AG04449 (cell line): Measurements from ENCODE around the gene PPP1R36.

ENCODE experiments used
- CTCF ChIA-PET: fragments of 350-600 bp; formaldehyde crosslinking; extraction: SDS; loops from one replicate; lab custom pipeline; 2021; ENCODE audit warnings: antibody characterized with exemption; lab: Yijun Ruan, JAX
- POLR2A ChIA-PET: fragments of 400-600, 350-600 bp; formaldehyde crosslinking; extraction: SDS; loops from one replicate; lab custom pipeline; 2020; ENCODE audit warnings: antibody characterized with exemption, inconsistent platforms; lab: Yijun Ruan, JAX
- DNase-seq: peaks from one replicate; pipeline ENCODE4 v3.0.0-alpha.2; 2010; ENCODE audit warnings: low read depth, low spot score
- H3K4me3 ChIP-seq: 2 replicates; pipeline ENCODE4 v1.5.1; 2011; ENCODE audit warnings: low read depth, mild to moderate bottlenecking, control low read depth, low read length
- TF ChIP-seq, protein P1 (sequence below): IDR thresholded peaks from one replicate; pipeline ENCODE4 v1.5.1; 2011; ENCODE audit warnings: mild to moderate bottlenecking, moderate library complexity, low read length, control low read depth, inconsistent platforms; ENCODE audit not compliant: insufficient read depth; ENCODE audit errors: missing control alignments

PPP1R36 gene

DNA sequence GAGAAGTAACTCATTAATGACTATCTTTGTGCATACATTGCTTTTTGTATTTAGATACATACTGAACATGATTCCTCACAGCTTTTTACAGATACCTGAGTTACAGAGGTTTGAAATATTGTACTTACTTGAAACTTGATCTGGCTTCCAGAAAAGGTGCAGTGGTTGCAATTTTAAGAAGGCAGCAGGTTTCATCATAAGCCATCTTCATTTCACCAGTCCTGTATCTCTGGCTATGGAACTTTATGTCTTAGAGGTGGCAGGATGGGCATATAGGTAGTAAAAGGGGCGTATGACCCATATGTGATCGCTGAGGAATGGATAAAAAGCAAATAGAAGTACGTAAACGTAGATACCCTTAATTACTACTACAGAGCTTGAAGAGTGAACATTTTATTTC is 31.5 kb upstream of the PPP1R36 start:
- DNase-seq = no peak
- CTCF ChIA-PET = interaction anchor here (8.3 kb wide), 1 partner anchor 7 kb away, joined by 83 read pairs; no protein-coding TSS in a partner anchor
- TF ChIP-seq, protein P1, sequence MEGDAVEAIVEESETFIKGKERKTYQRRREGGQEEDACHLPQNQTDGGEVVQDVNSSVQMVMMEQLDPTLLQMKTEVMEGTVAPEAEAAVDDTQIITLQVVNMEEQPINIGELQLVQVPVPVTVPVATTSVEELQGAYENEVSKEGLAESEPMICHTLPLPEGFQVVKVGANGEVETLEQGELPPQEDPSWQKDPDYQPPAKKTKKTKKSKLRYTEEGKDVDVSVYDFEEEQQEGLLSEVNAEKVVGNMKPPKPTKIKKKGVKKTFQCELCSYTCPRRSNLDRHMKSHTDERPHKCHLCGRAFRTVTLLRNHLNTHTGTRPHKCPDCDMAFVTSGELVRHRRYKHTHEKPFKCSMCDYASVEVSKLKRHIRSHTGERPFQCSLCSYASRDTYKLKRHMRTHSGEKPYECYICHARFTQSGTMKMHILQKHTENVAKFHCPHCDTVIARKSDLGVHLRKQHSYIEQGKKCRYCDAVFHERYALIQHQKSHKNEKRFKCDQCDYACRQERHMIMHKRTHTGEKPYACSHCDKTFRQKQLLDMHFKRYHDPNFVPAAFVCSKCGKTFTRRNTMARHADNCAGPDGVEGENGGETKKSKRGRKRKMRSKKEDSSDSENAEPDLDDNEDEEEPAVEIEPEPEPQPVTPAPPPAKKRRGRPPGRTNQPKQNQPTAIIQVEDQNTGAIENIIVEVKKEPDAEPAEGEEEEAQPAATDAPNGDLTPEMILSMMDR = no peak
- H3K4me3 ChIP-seq = no peak overlapping the region
- POLR2A ChIA-PET = interaction anchor here (1.1 to 1.2 kb wide), 2 partner anchors 13 to 22 kb away, joined by 3 to 6 read pairs; partner anchors contain the start of gene HSPA2

DNA sequence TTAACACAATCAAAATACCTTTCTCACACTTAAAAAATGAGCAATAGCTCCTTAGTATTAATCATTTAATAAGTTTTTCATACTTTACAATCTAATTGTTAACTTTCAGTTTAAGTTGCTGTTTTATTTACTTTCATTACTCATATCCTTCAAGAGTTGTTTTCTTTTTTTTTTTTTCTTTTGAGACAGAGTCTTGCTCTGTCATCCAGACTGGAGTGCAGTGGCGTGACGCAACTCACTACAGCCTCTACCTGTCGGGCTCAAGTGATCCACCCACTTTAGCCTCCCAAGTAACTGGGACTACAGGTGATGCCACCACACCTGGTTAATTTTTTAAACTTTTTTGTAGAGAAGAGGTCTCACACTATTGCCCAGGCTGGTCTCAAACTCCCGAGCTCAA is 29.1 kb upstream of the PPP1R36 start:
- TF ChIP-seq, protein P1 = no peak
- POLR2A ChIA-PET = no interaction called here
- CTCF ChIA-PET = interaction anchor here (1.3 to 8.3 kb wide), 3 partner anchors 10 to 16 kb away, joined by 3 to 83 read pairs (median 6); no protein-coding TSS in a partner anchor
- no peak overlapping the region for H3K4me3 ChIP-seq
- DNase-seq = no peak

DNA sequence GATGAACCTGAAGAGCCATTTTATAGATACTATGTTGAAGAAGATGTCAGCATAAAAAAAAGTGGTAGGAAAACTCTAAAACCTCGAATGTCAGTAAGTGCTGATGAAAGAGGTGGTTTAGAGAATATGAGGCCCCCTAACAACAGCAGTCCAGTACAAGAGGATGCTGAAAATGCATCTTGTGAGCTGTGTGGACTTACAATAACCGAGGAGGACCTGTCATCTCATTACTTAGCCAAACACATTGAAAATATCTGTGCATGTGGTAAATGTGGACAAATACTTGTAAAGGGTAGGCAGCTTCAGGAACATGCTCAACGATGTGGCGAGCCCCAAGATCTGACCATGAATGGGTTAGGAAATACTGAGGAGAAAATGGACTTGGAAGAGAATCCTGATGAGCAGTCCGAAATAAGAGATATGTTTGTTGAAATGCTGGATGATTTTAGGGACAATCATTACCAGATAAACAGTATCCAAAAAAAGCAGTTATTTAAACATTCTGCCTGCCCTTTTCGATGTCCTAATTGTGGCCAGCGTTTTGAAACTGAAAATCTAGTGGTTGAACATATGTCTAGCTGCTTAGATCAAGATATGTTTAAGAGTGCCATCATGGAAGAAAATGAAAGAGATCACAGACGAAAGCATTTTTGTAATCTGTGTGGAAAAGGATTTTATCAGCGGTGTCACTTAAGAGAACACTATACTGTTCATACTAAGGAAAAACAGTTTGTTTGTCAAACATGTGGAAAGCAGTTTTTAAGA is 27.0 kb upstream of the PPP1R36 start:
- ChIA-PET CTCF (interaction anchor here (0.7 to 8.3 kb wide), 4 partner anchors 12 to 149 kb away, joined by 4 to 83 read pairs (median 4); partner anchors contain the start of genes HSPA2 and ZBTB1), POLR2A (no interaction called here)
- no peak for DNase-seq
- no peak overlapping the region for H3K4me3 ChIP-seq
- TF ChIP-seq, protein P1 = no peak

DNA sequence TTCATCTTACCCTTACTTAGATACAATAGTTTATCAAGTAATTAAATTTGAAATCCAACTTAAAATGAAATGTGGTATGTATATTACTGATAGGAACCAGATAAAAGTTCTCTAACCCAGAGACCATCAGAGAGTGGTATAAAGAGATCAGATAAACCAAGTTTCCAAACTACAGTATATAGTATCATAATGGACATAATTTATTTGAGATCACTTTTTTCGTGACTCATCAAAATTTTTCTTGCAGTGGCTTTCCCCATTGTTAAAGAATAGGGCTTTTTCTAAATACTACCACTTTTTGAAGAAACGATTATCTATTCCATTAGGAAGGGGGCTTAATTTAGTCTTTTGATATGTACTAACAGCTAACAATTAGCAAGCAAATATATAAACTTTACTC is 24.4 kb upstream of the PPP1R36 start:
- H3K4me3 ChIP-seq = no peak overlapping the region
- TF ChIP-seq, protein P1 = no peak
- ChIA-PET CTCF (interaction anchor here (0.6 to 2.0 kb wide), 4 partner anchors 11 to 366 kb away, joined by 3 to 9 read pairs (median 6); partner anchors contain the start of gene HSPA2), POLR2A (no interaction called here)
- DNase-seq = no peak

DNA sequence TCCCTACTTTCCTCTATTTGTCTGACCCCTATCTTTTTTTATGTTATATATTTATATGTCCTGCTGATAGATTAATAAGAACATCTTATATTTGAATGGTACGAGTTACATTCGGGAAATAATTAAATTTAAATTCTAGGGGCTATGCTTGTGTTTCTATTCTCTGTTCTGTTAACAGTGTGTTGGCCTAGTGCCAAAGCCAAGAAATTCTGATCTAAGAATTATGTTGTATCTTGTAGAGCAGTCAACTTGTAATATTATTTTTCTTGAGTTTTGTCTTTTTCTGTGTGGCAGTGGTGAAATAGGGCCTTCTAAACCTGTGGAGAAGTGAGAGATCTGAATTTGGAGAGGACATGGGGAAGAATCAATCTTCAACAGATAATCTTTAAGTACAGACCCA is 18.2 kb upstream of the PPP1R36 start:
- no peak overlapping the region for H3K4me3 ChIP-seq
- ChIA-PET CTCF (interaction anchor here (0.9 to 1.2 kb wide), 4 partner anchors 16 to 106 kb away, joined by 3 read pairs; no protein-coding TSS in a partner anchor), POLR2A (no interaction called here)
- TF ChIP-seq, protein P1 = no peak
- DNase-seq = no peak

DNA sequence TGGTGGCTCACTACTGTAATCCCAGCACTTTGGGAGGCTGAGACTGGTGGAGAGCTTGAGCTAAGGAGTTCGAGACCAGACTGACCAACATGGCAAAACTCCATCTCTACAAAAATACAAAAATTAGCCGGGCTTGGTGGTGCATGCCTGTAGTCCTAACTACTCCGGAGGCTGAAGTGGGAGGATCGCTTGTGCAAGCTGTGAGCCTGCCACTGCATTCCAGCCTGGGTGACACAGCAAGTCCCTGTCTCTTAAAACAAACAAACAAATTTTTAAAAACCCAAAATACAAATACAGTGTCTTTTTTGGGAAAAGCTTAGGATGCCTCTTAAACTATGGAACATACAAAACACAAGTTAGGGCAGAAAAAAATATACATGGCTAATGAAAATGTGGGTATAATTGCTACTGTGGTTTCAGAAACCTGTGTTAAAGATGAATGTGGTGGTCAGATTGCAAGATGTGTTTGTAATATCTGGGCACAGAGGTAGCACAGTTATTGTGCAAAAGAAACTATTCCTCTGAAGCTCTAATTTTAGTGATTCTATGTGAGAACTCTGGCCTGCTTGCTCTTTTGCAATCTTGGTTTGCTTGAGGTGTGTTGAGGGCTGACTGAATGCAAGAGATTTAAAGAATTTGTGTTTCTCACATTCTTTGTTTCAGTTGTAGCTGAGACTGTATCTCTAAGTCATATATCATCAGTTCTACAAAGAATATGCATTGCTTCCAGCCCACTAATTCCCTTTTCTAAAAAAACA is 13.1 kb upstream of the PPP1R36 start:
- POLR2A ChIA-PET = no interaction called here

More for the DNA sequence above, 13.1 kb upstream of the PPP1R36 start:
- CTCF ChIA-PET = interaction anchor here (1.1 to 2.6 kb wide), 5 partner anchors 9 to 100 kb away, joined by 3 to 11 read pairs (median 9); no protein-coding TSS in a partner anchor
- TF ChIP-seq, protein P1 = no peak
- peak; percentile 45 for DNase-seq
- no peak overlapping the region for H3K4me3 ChIP-seq
